Spleen (tissue), 11 donors: Measurements from ENCODE around the gene SLC22A1. TPM values are rescaled to one million over a fixed set of nuclear protein-coding genes. Genes with fewer than 3 reads are reported as not detected.
"Not testable (repeated sequence)": the region's sequence is repeated elsewhere in the genome, so short reads cannot be mapped to it uniquely, and the experiment has no call there.

Source experiments
- DNase-seq: peaks from one replicate; pipeline ENCODE4 v3.0.0-alpha.2; 2020
- H3K27ac ChIP-seq, 8 donors: fragments of 200-600 bp; sonication (generic) in 7 of 8; 1 replicate in 4 of 8; 2 replicates in 4 of 8; pipeline versions ENCODE4 v1.5.0 to v1.8.0; 2016 to 2021; ENCODE audit warnings: inconsistent platforms in 4 of 8, mild to moderate bottlenecking in 4 of 8, moderate library complexity in 1 of 8
- H3K27me3 ChIP-seq, 7 donors: fragments of 200-600 bp; sonication (generic) in 6 of 7; replicated peaks in 1 of 7; 1 replicate in 4 of 7; 2 replicates in 3 of 7; pipeline versions ENCODE4 v1.5.0 to v1.8.0; 2016 to 2021; ENCODE audit warnings: inconsistent platforms in 3 of 7, mild to moderate bottlenecking in 1 of 7
- H3K36me3 ChIP-seq, 6 donors: fragments of 200-600 bp; sonication (generic) in 5 of 6; 1 replicate in 4 of 6; 2 replicates in 2 of 6; pipeline versions ENCODE4 v1.5.0 to v1.8.0; 2016 to 2021; ENCODE audit warnings: inconsistent platforms in 2 of 6
- H3K4me1 ChIP-seq, 6 donors: fragments of 200-600 bp; sonication (generic) in 5 of 6; 1 replicate in 3 of 6; 2 replicates in 3 of 6; pipeline versions ENCODE4 v1.5.0 to v1.8.0; 2016 to 2021; ENCODE audit warnings: inconsistent platforms in 3 of 6
- H3K4me3 ChIP-seq, 8 donors: fragments of 200-600 bp; sonication (generic) in 7 of 8; 1 replicate in 4 of 8; 2 replicates in 4 of 8; pipeline versions ENCODE4 v1.5.0 to v1.8.0; 2016 to 2021; ENCODE audit warnings: inconsistent platforms in 4 of 8, mild to moderate bottlenecking in 4 of 8, moderate library complexity in 2 of 8
- H3K9me3 ChIP-seq, 8 donors: fragments of 200-600 bp; sonication (generic) in 7 of 8; 1 replicate in 4 of 8; 2 replicates in 4 of 8; pipeline versions ENCODE4 v1.5.0 to v1.8.0; 2016 to 2021; ENCODE audit warnings: inconsistent platforms in 4 of 8
- CTCF ChIP-seq, 11 experiments: fragments of 200-600 bp in 7 of 11; fragments of 450-650 bp in 4 of 11; sonication (generic) in 4 of 11; IDR thresholded peaks in 8 of 11; conservative IDR thresholded peaks in 3 of 11; 1 replicate in 7 of 11; 2 replicates in 4 of 11; pipeline versions ENCODE4 v1.4.0 to v1.8.0; 2016 to 2021; ENCODE audit warnings: antibody characterized with exemption in 11 of 11, inconsistent platforms in 4 of 11, mild to moderate bottlenecking in 1 of 11
- POLR2A ChIP-seq, 3 donors: fragments of 450-650 bp; IDR thresholded peaks; one replicate each; pipeline ENCODE4 v1.5.1; 2017; ENCODE audit warnings: antibody characterized with exemption in 3 of 3, mild to moderate bottlenecking in 1 of 3
- POLR2AphosphoS5 ChIP-seq, 3 donors: sonication (generic); formaldehyde crosslinking; IDR thresholded peaks; one replicate each; pipeline ENCODE4 v1.5.1; 2017; ENCODE audit warnings: antibody characterized with exemption in 3 of 3
- WGBS, 5 donors: extraction: QIAGEN DNeasy Blood & Tissue Kit in 3 of 5; methylation state at CpG; one replicate each; pipeline versions ENCODE4 v1.1.5 to v1.1.7; 2013 to 2018; 5-methylcytosine and 5-hydroxymethylcytosine counted together
- intact Hi-C: fragments of 100-400 bp; cut with DNase I; formaldehyde crosslinking; loops from one replicate; pipeline ENCODE4 v1.15.0; 2023; ENCODE audit warnings: low total_unique reads
- polyA plus RNA-seq, 3 donors: library from polyadenylated mRNA; stranded (reverse); fragments of 200-250 nt; gene quantifications; one replicate each; pipeline ENCODE4 v1.2.1, GENCODE V29; 2013
- total RNA-seq, 7 donors: library from RNA; depleted of rRNA in 3 of 7; stranded (reverse); fragments of >200 nt in 3 of 7; fragmentation: NEBNext Ultra II Directional in 4 of 7; extraction: Animal tissue kit (Norgen Biotek cat#: 25700) in 4 of 7; gene quantifications; one replicate each; pipeline versions ENCODE4 v1.1.0 to v1.2.1, GENCODE V29; 2016 to 2021
- donor health status: healthy with polysubstance abuse.
- donor health status: DM: no; HTN: no; CAD: no; lungs with moderate emphysema.
- donor health status: DM: no; HTN: no; CAD: no.
- donor health status: Bipolar disorder and iron deficiency.
- donor health status: healthy.
- donor health status: DM: no; HTN: no; CAD: no.
- donor health status: DM: yes; HTN: yes; CAD: no.

The SLC22A1 gene
- total and polyA plus RNA-seq, 10 donors, result 0.23 to 6.1 (median 3.9) TPM

- DNase-seq, result no peak
- H3K27me3 ChIP-seq, result no peaks in the 10 kb centered on the region
- H3K36me3 ChIP-seq, result peaks cover 0 to 6% (median 0%) of the 10 kb centered on the region in 6 donors
- 72 to 84% (median 77%) methylated on average over 4 of the region's 4 CpGs for WGBS, 5 donors
- no peaks in the 10 kb centered on the region for H3K9me3 ChIP-seq
- no peaks in the 10 kb centered on the region for H3K4me1 ChIP-seq
- no peak overlapping the region for H3K4me3 ChIP-seq
- TF ChIP-seq POLR2AphosphoS5 (IDR thresholded peaks at IDR 0.05), result no peak
- intact Hi-C loops, result loop anchor here (10.0 kb wide), 1 partner anchor 403 kb away; no protein-coding TSS in a partner anchor
- no peak overlapping the region for H3K27ac ChIP-seq
Observed at GRCh38 chr6:160132297-160132637, 10.7 kb downstream of the SLC22A1 start.

GRCh38 chr6:160132776-160133338, 11.2 kb downstream of the SLC22A1 start:
- 61 to 69% (median 63%) methylated on average over 12 of the region's 12 CpGs for WGBS, 5 donors
- TF ChIP-seq POLR2A (IDR thresholded peaks at IDR 0.05) (no peak), POLR2AphosphoS5 (IDR thresholded peaks at IDR 0.05) (peak in 1 of 3 donors; percentile 18), CTCF (IDR thresholded peaks at IDR 0.05 in 8 of 11, conservative IDR thresholded peaks at IDR 0.05 in 3 of 11) (no peak)
- no peak for DNase-seq

GRCh38 chr6:160133441-160134336, 12.1 kb downstream of the SLC22A1 start:
- no peak for DNase-seq
- WGBS, 5 donors, result 87 to 91% (median 89%) methylated on average over 40 to 47 of the region's 47 CpGs
- intact Hi-C loops, result loop anchor here (10.0 kb wide), 1 partner anchor 401 kb away; no protein-coding TSS in a partner anchor

More at GRCh38 chr6:160132776-160133338, 11.2 kb downstream of the SLC22A1 start:
- no peak overlapping the region for H3K27ac ChIP-seq
- no peak overlapping the region for H3K4me3 ChIP-seq
- intact Hi-C loops, result loop anchor here (10.0 kb wide), 1 partner anchor 402 kb away; no protein-coding TSS in a partner anchor
- peaks cover 0 to 6% (median 0%) of the 10 kb centered on the region in 6 donors for H3K36me3 ChIP-seq
- no peaks in the 10 kb centered on the region for H3K27me3 ChIP-seq
- H3K9me3 ChIP-seq, result no peaks in the 10 kb centered on the region
- H3K4me1 ChIP-seq, result no peaks in the 10 kb centered on the region

GRCh38 chr6:160134337-160134751, 12.7 kb downstream of the SLC22A1 start:
- intact Hi-C loops, result loop anchor here (10.0 kb wide), 1 partner anchor 400 kb away; no protein-coding TSS in a partner anchor
- DNase-seq, H3K27me3 ChIP-seq, H3K36me3 ChIP-seq, H3K4me3 ChIP-seq, H3K9me3 ChIP-seq, H3K4me1 ChIP-seq, H3K27ac ChIP-seq: not testable (repeated sequence)
- WGBS, 5 donors, result 82 to 93% (median 92%) methylated on average over 14 to 20 of the region's 20 CpGs

More at GRCh38 chr6:160133441-160134336, 12.1 kb downstream of the SLC22A1 start:
- Histone ChIP-seq H3K27me3 (no peaks in the 10 kb centered on the region), H3K9me3 (no peaks in the 10 kb centered on the region), H3K36me3 (peaks cover 0 to 6% (median 0%) of the 10 kb centered on the region in 6 donors), H3K4me3 (no peak overlapping the region), H3K27ac (no peak overlapping the region), H3K4me1 (peaks cover 0 to 7% (median 3%) of the 10 kb centered on the region in 6 donors)
- TF ChIP-seq CTCF (IDR thresholded peaks at IDR 0.05 in 8 of 11, conservative IDR thresholded peaks at IDR 0.05 in 3 of 11), result no peak
- TF ChIP-seq POLR2A (IDR thresholded peaks at IDR 0.05), result no peak
- TF ChIP-seq POLR2AphosphoS5 (IDR thresholded peaks at IDR 0.05), result peak in 1 of 3 donors; percentile 24
